ENCODE results near the gene ERMARD. TPM values are rescaled to one million over a fixed set of nuclear protein-coding genes. Genes with fewer than 3 reads are reported as not detected.

The ERMARD gene
- total RNA-seq, 4 donors from 2014 or later = 18.7 to 32.0 (median 27.6) TPM

GRCh38 chr6:169791721-169792131, 40.3 kb downstream of the ERMARD start:
- TF ChIP-seq CTCF (IDR thresholded peaks at IDR 0.05; ENCODE audit: low read depth) = no peak

GRCh38 chr6:169792306-169793015, 41.0 kb downstream of the ERMARD start:
- TF ChIP-seq CTCF (IDR thresholded peaks at IDR 0.05; ENCODE audit: low read depth) = no peak

GRCh38 chr6:169793408-169793807, 42.0 kb downstream of the ERMARD start:
- no peak for TF ChIP-seq CTCF (IDR thresholded peaks at IDR 0.05; ENCODE audit: low read depth)

- TF ChIP-seq CTCF (IDR thresholded peaks at IDR 0.05; ENCODE audit: low read depth) = no peak
Measured at GRCh38 chr6:169794317-169795055, 43.1 kb downstream of the ERMARD start.

GRCh38 chr6:169795196-169795595, 43.8 kb downstream of the ERMARD start:
- TF ChIP-seq CTCF (IDR thresholded peaks at IDR 0.05; ENCODE audit: low read depth) = no peak

- TF ChIP-seq CTCF (IDR thresholded peaks at IDR 0.05; ENCODE audit: low read depth) = no peak
Measured at GRCh38 chr6:169798764-169799473, 47.5 kb downstream of the ERMARD start.

- no peak for TF ChIP-seq CTCF (IDR thresholded peaks at IDR 0.05; ENCODE audit: low read depth)
Measured at GRCh38 chr6:169799474-169799926, 48.1 kb downstream of the ERMARD start.
